LNCaP clone FGC (cell line): ENCODE measurements around the gene MRPL11.

Experiments used
- DNase-seq: peaks from one replicate; pipeline ENCODE4 v3.0.0-alpha.2; 2011; ENCODE audit warnings: low read depth
- H3K4me3 ChIP-seq: 2 replicates; pipeline ENCODE4 v1.5.1; 2011; ENCODE audit warnings: mild to moderate bottlenecking, low read depth, low read length, control low read depth
- CTCF ChIP-seq: IDR thresholded peaks from 2 replicates; pipeline ENCODE4 v1.5.1; 2012; ENCODE audit warnings: mild to moderate bottlenecking; ENCODE audit not compliant: control insufficient read depth, insufficient read depth; ENCODE audit errors: extremely low read depth

MRPL11 gene

DNA sequence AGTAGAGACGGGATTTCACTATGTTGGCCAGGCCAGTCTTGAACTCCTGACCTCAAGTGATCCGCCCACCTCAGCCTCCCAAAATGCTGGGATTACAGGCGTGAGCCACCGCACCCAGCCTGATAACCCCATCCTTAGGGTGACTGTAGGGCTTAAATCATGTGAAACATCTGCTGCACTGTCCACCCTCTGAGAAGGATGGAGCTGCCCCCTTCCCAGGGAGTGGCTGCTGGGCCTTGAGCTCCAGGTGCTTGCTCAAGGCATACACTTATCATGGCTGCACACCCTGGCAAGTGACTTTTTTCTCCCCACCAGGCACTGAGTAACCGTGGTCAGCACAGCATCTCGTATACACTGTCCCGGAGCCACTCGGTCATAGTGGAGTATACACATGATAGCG is 33.4 kb upstream of the MRPL11 start:
- no peak overlapping the region for H3K4me3 ChIP-seq
- no peak for DNase-seq
- no peak for TF ChIP-seq CTCF

GRCh38 chr11:66471142-66471541 is 32.5 kb upstream of the MRPL11 start:
- no peak overlapping the region for H3K4me3 ChIP-seq
- no peak for TF ChIP-seq CTCF
- DNase-seq, result no peak

DNA sequence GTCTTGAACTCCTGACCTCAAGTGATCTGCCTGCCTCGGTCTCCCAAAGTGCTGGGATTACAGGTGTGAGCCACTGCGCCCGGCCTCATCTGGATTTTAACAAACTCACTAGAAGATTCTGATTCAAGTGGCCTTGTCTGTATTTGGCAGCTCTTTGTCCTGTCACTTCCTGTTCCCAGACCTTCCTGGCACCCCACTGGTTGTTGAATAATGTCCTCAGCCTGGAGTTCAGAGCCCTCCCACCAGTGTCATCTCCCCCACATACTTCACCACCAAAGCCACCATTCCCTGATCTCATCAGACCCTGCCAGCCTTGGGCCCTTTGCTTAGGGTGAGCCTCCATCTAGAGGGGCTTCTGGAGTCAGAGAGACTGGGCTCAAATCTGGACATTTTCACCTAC is 31.4 kb upstream of the MRPL11 start:
- DNase-seq, result no peak
- no peak for TF ChIP-seq CTCF
- no peak overlapping the region for H3K4me3 ChIP-seq

- no peak for TF ChIP-seq CTCF
- no peak overlapping the region for H3K4me3 ChIP-seq
- no peak for DNase-seq
These were observed 30.8 kb upstream of the MRPL11 start for GRCh38 chr11:66469441-66469840.

DNA sequence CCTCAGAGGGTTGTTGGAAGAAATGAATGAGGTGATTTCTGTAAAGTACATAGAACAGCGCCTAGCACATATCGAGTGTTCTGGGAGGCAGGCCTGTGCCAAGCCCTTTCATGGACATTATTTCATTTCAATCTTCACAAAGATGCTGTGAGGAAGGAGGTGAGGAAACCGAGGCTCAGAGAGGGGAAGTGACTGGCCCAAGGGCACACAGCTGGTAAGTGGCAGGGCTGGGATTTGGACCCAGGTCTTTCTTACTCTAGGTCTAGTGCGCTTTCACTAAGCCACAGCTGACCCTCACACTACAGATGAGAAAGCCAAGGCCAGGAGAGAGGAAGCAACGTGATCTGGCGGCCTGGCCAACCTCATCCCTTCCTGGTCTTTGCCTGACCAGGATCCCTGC is 30.0 kb upstream of the MRPL11 start:
- no peak for TF ChIP-seq CTCF
- no peak for DNase-seq
- H3K4me3 ChIP-seq, result no peak overlapping the region

GRCh38 chr11:66467756-66468155 is 29.1 kb upstream of the MRPL11 start:
- no peak for DNase-seq
- TF ChIP-seq CTCF, result no peak
- H3K4me3 ChIP-seq, result peak overlapping the region; percentile 81

- TF ChIP-seq CTCF, result peak; percentile 38
- no peak for DNase-seq
- peak overlapping the region; percentile 81 for H3K4me3 ChIP-seq
These were observed 28.5 kb upstream of the MRPL11 start for GRCh38 chr11:66467034-66467659.
